GM12878 (cell line): Measurements from ENCODE around the gene SNX17. TPM values are rescaled to one million over a fixed set of nuclear protein-coding genes. Genes with fewer than 3 reads are reported as not detected.
A peak's percentile ranks its signal among the peaks of the same experiment; 100 is the strongest.

ENCODE experiments used
- BCLAF1 ChIP-seq: fragments of 450-650 bp; IDR thresholded peaks from 2 replicates; pipeline ENCODE4 v1.6.1; 2017; ENCODE audit warnings: antibody characterized with exemption, mild to moderate bottlenecking, moderate library complexity
- CEBPB ChIP-seq, 2 experiments: fragments of 150-350 bp in 1 of 2; IDR thresholded peaks; 2 replicates each; pipeline ENCODE4 v1.6.1; 2012 to 2014; ENCODE audit warnings: low read depth in 2 of 2, low read length in 2 of 2, borderline replicate concordance in 1 of 2, inconsistent platforms in 1 of 2
- HDAC6 ChIP-seq: fragments of 200-600 bp; sonication (generic); IDR thresholded peaks from one replicate; pipeline ENCODE4 v1.8.0; 2017; ENCODE audit warnings: antibody characterized with exemption; ENCODE audit not compliant: unreplicated experiment
- IRF3 ChIP-seq: fragments of 450-650 bp; IDR thresholded peaks from 2 replicates; pipeline ENCODE4 v1.6.1; 2014; ENCODE audit warnings: mild to moderate bottlenecking
- NFXL1 ChIP-seq: fragments of 450-650 bp; IDR thresholded peaks from 2 replicates; pipeline ENCODE4 v1.6.1; 2017; ENCODE audit warnings: antibody characterized with exemption, mild to moderate bottlenecking, borderline replicate concordance
- PAX8 ChIP-seq: fragments of 450-650 bp; IDR thresholded peaks from 2 replicates; pipeline ENCODE4 v1.6.1; 2017; ENCODE audit warnings: mild to moderate bottlenecking, moderate library complexity
- RELA ChIP-seq: fragments of 450-650 bp; IDR thresholded peaks from 2 replicates; pipeline ENCODE4 v1.8.0; 2014; ENCODE audit warnings: borderline replicate concordance; ENCODE audit not compliant: partially characterized antibody
- SIX5 ChIP-seq: IDR thresholded peaks from 2 replicates; pipeline ENCODE4 v1.6.1; 2011; ENCODE audit warnings: mild to moderate bottlenecking, low read depth, low read length, moderate library complexity; ENCODE audit not compliant: severe bottlenecking
- SRF ChIP-seq, 2 experiments: IDR thresholded peaks; 2 replicates each; pipeline ENCODE4 v1.6.1; 2011; ENCODE audit warnings: low read depth in 2 of 2, low read length in 2 of 2, mild to moderate bottlenecking in 1 of 2, moderate library complexity in 1 of 2
- SUPT20H ChIP-seq: IDR thresholded peaks from 2 replicates; pipeline ENCODE4 v1.6.1; 2011; ENCODE audit warnings: low read depth, mild to moderate bottlenecking, low read length, moderate library complexity, borderline replicate concordance; ENCODE audit not compliant: control insufficient read depth
- WRNIP1 ChIP-seq: IDR thresholded peaks from 2 replicates; pipeline ENCODE4 v1.6.1; 2011; ENCODE audit warnings: low read depth, low read length, improper control_type of control experiment, borderline replicate concordance
- polyA plus RNA-seq, 11 experiments: library from polyadenylated mRNA; depleted of rRNA in 4 of 11; unstranded in 6 of 11; stranded (reverse) in 5 of 11; fragments of >200 nt; fragmentation: Nextera tagmentation in 4 of 11; fragmentation: Illumina TruSeq in 1 of 11; extraction: Ambion mirVana in 4 of 11; extraction: Trizol in 1 of 11; gene quantifications; 1 replicate in 1 of 11; 2 replicates in 10 of 11; pipeline versions ENCODE4 v1.2.1 to v1.2.3, GENCODE V29; 2011 to 2016; ENCODE audit warnings: inconsistent platforms in 2 of 11, missing spikeins in 2 of 11, low read depth in 1 of 11
- total RNA-seq, 4 experiments: library from RNA; depleted of rRNA in 3 of 4; stranded (reverse); fragments of >200 nt in 3 of 4; fragmentation: Illumina TruSeq in 1 of 4; extraction: Trizol in 1 of 4; gene quantifications; 2 replicates each; pipeline versions ENCODE4 v1.2.1 to v1.2.3, GENCODE V29; 2013 to 2021
- TF ChIP-seq, protein P1 (sequence below): IDR thresholded peaks from 2 replicates; pipeline ENCODE4 v1.6.1; 2012; ENCODE audit warnings: low read depth, low read length, improper control_type of control experiment
- TF ChIP-seq, protein P2 (sequence below): fragments of 450-650 bp; IDR thresholded peaks from 2 replicates; pipeline ENCODE4 v1.6.1; 2016; ENCODE audit warnings: mild to moderate bottlenecking, moderate library complexity, borderline replicate concordance
- TF ChIP-seq, protein P3 (sequence below): fragments of 450-650 bp; IDR thresholded peaks from 2 replicates; pipeline ENCODE4 v1.6.1; 2017; ENCODE audit warnings: borderline replicate concordance
- TF ChIP-seq, protein P4 (sequence below): IDR thresholded peaks from 2 replicates; pipeline ENCODE4 v1.6.1; 2011; ENCODE audit warnings: mild to moderate bottlenecking, low read depth, low read length, moderate library complexity; ENCODE audit not compliant: insufficient replicate concordance

SNX17 gene
- total and polyA plus RNA-seq, 10 of the 15 experiments (the other 5 are each of a cell fraction or from before 2014, with no cell fraction given) = 6.5 to 116 (median 84.4) TPM

DNA sequence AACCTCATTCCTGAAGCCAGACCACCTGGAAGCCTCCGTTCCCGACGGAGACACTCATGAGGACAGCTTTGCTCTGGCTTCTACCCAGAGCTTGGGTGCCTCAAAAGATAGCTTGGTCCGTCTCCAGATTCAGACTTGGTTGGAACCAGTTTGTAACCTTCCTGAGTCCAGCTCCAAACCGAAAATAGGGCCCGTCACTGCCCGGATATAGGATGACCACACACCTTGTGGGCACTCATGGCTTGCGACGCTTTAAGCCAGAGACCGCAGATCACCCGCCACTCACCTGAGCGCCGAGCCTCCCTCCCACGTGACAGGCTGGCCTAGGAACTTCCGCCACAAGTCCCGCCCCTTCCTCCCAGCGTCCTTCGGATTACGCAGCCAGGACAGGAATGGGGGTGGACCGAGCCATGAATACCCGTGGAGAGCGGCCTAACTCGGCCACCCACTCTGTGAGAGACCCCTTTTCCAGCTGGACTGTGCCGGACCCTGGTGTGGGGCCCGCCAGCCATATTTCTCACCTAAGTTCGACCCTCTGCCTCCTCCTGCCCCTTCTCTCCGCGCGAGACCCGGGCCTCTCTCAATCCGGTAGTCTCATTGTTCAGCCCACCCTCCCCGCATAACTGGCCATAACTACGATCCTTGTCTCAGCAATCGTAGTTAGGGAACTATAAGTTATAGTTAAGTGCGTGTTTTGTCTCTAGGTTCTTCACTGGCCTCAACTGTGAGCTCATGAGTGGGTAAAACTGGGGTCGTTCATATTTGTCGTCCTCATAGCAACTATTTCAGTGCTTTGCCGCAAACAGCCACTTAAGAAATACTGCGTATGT lies 47.4 kb upstream of the SNX17 start, which contains the start of gene MPV17 (continued):
- TF ChIP-seq, protein P1, sequence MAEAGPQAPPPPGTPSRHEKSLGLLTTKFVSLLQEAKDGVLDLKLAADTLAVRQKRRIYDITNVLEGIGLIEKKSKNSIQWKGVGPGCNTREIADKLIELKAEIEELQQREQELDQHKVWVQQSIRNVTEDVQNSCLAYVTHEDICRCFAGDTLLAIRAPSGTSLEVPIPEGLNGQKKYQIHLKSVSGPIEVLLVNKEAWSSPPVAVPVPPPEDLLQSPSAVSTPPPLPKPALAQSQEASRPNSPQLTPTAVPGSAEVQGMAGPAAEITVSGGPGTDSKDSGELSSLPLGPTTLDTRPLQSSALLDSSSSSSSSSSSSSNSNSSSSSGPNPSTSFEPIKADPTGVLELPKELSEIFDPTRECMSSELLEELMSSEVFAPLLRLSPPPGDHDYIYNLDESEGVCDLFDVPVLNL = no peak
- peak; percentile 51 for TF ChIP-seq HDAC6
- TF ChIP-seq SRF (IDR thresholded peaks at IDR 0.05; ENCODE audit: low read depth in 2 of 2, low read length in 2 of 2) = no peak
- no peak; the same call in 1 of the 2 replicates for TF ChIP-seq BCLAF1
- TF ChIP-seq, protein P2, sequence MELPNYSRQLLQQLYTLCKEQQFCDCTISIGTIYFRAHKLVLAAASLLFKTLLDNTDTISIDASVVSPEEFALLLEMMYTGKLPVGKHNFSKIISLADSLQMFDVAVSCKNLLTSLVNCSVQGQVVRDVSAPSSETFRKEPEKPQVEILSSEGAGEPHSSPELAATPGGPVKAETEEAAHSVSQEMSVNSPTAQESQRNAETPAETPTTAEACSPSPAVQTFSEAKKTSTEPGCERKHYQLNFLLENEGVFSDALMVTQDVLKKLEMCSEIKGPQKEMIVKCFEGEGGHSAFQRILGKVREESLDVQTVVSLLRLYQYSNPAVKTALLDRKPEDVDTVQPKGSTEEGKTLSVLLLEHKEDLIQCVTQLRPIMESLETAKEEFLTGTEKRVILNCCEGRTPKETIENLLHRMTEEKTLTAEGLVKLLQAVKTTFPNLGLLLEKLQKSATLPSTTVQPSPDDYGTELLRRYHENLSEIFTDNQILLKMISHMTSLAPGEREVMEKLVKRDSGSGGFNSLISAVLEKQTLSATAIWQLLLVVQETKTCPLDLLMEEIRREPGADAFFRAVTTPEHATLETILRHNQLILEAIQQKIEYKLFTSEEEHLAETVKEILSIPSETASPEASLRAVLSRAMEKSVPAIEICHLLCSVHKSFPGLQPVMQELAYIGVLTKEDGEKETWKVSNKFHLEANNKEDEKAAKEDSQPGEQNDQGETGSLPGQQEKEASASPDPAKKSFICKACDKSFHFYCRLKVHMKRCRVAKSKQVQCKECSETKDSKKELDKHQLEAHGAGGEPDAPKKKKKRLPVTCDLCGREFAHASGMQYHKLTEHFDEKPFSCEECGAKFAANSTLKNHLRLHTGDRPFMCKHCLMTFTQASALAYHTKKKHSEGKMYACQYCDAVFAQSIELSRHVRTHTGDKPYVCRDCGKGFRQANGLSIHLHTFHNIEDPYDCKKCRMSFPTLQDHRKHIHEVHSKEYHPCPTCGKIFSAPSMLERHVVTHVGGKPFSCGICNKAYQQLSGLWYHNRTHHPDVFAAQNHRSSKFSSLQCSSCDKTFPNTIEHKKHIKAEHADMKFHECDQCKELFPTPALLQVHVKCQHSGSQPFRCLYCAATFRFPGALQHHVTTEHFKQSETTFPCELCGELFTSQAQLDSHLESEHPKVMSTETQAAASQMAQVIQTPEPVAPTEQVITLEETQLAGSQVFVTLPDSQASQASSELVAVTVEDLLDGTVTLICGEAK = peak; percentile 87
- no peak for TF ChIP-seq PAX8
- no peak for TF ChIP-seq NFXL1
- TF ChIP-seq IRF3 = no peak
- no peak for TF ChIP-seq SIX5
- peak; percentile 32 for TF ChIP-seq RELA
- TF ChIP-seq, protein P3, sequence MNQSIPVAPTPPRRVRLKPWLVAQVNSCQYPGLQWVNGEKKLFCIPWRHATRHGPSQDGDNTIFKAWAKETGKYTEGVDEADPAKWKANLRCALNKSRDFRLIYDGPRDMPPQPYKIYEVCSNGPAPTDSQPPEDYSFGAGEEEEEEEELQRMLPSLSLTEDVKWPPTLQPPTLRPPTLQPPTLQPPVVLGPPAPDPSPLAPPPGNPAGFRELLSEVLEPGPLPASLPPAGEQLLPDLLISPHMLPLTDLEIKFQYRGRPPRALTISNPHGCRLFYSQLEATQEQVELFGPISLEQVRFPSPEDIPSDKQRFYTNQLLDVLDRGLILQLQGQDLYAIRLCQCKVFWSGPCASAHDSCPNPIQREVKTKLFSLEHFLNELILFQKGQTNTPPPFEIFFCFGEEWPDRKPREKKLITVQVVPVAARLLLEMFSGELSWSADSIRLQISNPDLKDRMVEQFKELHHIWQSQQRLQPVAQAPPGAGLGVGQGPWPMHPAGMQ = no peak
- no peak for TF ChIP-seq SUPT20H
- TF ChIP-seq, protein P4, sequence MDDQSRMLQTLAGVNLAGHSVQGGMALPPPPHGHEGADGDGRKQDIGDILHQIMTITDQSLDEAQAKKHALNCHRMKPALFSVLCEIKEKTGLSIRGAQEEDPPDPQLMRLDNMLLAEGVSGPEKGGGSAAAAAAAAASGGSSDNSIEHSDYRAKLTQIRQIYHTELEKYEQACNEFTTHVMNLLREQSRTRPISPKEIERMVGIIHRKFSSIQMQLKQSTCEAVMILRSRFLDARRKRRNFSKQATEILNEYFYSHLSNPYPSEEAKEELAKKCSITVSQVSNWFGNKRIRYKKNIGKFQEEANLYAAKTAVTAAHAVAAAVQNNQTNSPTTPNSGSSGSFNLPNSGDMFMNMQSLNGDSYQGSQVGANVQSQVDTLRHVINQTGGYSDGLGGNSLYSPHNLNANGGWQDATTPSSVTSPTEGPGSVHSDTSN = peak; percentile 89
- no peak for TF ChIP-seq CEBPB (IDR thresholded peaks at IDR 0.05; ENCODE audit: borderline replicate concordance in 1 of 2, low read depth in 2 of 2, low read length in 2 of 2)
- no peak for TF ChIP-seq WRNIP1
